ENCODE data around the gene GRP.

GRP gene

DNA sequence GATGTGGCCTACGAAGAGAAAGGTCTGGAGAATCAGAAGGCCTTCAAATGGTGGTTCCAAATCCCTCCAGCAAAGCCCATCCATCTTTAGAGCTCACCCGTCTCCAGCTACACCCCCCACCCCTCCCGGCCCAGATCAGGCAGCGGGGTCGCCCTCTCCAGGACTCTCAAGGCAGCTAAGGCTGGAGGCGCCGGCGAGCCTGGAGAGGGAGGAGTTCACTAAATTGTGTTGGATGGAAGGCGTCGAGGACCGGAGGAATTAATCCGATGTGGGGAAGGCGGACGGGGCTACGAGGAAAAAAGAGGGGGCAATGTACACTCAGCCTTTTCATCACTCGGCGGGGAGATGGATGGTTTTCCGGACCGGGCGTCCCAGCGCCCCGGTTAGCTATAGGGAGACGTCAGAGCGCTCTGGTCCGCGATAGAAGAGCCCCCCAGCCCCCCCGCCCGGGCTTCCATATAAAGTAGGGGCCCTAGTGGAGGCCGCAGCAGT, at the start of gene GRP:
Gene GRP, plus strand, starts transcription at position 487 of the 492 bp plus-strand sequence. CDS start 108 bp downstream, outside the sequence.
- no peak for DNase-seq

DNA sequence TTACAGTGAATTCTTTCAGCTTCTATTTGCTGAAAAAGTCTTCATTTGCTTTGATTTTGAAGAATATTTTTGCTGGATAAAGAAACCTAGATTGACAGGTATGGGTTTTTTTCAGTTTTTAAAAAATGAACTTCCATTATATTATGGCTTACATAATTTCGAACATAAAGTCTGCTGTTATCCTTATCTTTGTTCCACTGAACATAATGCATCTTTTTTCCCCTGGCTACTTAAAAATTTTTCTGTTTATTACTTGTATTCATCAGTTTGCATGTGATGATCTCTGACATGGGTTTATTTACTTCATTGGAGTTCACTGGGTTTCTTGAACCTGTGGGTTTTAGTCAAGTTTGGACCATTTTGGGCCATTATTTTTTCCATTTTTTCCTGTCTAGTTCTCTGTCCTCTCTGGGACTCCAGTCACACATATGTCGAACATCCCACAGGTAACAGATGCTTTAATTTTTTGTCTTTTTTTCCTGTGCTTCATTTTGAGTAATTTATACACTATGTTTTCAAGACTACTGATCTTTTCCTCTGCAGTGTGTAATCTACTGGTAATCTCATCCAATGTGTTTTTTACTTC, 47.2 kb upstream of the GRP start:
- no peak for DNase-seq

DNA sequence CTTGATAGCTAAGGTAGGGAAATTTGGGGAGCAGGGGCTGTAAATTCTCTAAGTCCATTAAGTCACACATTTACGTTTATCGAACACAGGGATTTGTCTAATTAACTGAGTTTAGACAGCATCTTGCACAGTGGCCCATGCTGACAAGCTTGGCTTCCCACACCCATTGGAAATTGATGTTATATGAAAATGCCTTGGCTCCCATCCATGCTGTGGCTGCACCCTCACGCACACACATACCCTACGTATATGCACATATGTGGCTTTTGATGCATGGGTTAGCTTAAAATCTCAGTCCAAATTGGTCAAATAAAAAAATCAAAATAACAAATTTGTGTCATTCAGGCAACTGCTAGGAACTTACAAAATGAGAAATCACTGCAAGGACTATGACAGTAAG, 42.5 kb upstream of the GRP start:
- DNase-seq = no peak

DNA sequence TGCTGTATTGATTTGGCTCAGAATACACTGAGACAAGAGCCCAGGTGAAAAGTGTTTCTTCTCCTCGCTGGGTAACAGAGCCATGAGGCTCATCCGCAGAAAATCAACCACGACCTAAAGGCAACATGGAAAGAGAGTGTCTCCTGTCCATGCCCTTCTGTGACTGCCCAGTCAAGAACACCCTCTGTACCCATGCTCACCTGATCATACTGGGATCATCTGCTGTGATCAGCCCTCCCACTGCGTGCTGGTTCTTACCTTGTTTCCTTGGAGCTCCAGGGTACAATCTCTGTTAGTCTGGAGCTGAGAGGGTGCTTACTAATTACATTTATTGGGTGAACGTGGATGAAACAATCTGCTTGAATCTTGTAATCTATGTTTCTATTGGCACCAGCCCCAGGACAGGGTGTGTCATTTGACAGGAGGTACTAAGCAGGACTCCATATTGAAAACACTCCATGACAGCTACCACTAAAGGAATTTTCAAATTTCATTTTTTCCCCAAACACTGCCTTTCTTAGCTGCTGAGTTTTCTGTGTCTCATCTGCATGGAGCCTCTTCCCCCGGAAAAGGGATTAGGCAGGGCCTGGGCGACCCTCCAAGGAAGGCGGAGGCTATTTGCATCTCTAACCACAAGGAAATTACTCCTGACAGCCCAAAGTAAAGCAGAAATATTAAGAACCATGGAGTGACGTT, 39.7 kb upstream of the GRP start:
- DNase-seq = no peak

DNA sequence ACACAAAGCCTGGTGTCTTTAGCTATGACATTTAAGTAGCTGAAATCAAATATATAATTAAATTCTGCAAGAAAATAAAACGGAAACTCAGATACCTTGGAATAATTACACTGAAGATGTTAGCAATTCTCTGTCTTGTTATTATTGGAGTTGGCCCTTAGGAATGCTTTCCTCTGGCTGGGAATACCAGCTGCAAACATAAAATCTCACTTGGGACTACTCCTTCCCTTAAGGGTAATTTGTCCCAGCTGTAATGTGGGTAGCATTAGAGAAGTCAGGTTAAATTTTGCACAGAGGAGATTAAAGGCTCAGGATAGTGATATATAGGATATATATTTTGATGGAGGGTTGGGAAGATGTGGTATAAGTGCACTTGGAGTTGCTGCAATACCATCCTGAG, 37.3 kb upstream of the GRP start:
- DNase-seq = no peak

DNA sequence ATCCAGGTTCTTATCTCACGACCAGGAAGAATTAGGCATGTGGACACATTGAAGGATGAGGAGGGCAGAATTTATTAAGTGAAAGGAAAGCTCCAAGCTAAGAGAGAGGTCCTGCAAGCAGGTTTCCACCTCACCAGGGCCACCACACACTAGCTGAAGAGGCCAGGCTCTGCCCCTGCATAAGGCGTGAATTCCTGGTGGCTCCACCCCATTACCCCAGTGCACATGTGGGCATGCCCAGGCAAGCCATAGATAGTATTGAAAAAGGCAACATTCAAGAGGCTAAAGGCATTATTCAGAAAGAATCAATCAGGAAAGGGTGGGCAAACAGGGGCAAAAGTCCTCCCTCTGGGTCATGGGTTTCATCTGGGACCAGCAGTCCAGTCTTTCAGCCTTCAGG, 30.9 kb upstream of the GRP start:
- DNase-seq = no peak

DNA sequence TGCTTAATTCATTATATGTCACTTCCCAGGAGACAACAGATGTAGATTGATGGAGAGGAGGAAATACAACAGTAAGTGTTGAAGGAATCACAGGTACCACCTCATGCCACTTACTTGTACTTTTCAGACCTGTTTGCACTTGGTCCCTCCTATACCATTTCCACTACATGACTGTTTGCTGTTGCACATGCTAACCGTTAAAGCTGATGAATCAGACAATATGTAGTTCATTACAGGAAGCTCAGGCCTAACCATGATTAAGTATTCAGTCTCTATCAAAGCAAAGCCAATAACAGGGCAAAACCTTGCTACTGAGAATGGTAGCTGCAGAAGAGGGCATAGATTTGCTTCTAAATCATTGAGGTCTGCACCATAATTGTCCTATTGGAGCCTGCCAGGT, 30.2 kb upstream of the GRP start:
- DNase-seq = no peak

DNA sequence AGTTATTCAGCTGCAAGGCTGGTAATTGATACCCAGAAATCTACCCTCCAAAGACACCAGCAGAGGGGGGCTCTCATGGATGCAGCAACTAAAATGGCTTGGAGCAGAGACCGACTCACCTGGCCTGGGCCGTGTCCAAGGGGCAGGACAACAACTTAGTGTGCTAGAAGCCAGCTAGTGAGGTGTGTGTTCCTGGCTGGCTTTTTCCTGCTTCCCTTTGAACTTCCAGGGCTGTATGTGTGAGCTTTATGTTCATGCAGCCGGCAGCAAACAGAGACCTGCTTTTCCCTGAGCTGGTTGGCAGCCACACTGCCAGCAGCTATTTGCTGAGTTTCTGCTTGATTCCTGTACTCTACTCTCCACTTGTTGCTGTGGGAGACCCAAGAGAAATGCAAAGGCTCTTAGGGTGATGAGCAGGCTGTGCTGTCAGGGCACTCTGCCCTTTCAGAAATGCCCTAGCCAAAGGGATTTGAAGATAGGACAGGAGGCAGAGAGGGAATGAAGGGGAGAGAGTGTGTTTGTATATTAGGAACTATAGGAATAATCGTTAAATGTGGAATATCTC, 23.7 kb upstream of the GRP start:
- DNase-seq = no peak

DNA sequence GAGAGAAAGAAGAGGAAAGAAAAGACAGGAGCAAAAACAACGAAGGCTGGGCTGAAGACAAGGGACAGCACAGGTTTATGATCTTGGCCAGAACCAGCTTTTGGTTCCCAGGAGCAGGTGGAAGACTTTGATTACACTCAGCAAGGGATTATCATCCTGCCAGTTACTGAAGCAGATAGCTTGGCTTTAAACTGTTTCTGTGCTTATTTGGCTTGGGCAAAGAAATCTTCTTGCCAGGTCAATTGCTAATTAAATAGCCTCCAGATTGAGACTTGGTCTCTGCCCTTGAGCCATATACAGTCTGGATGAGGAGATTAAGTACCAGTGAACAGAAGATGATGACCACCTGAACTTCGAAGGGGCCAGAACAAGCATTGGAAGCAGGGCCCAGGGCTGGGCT, 22.3 kb upstream of the GRP start:
- no peak for DNase-seq

DNA sequence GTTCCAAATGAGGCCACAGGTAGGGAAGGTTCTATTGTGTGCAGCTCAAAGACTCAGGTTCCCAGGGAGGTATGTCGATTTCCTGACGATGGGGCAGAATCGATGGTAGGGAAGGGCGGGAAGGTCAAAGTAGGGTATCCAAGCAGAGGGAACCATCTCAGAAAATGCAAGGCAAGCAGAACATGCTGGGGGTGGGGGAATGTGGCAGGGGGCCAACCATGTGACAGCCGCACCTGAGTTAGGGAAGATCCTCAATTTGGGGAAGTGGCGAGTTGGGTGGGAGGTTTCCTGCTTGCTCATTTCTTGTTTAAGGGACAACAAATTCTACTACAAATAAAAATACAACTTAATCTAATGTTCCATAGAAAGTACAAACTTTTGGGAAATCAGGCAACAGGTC, 21.7 kb upstream of the GRP start:
- DNase-seq = no peak

DNA sequence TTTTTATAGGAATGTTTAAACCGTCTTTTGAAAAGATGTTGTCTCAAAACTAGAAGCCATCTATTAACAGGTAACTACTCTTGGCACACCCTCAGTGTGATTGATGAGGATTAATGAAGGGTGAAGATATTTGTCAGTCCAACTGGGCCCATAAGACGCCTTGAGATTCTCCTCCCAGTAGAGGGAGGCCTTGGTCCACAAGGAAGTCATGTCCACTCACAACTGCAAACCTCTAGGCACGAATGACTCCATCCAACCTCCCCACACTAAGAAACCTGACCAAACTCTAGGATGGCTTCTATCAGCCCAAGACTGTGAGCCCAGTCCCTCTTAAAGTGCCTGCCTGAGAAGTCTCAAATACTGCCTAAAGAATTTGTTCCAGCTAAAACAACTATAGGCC, 19.2 kb upstream of the GRP start:
- DNase-seq = no peak

DNA sequence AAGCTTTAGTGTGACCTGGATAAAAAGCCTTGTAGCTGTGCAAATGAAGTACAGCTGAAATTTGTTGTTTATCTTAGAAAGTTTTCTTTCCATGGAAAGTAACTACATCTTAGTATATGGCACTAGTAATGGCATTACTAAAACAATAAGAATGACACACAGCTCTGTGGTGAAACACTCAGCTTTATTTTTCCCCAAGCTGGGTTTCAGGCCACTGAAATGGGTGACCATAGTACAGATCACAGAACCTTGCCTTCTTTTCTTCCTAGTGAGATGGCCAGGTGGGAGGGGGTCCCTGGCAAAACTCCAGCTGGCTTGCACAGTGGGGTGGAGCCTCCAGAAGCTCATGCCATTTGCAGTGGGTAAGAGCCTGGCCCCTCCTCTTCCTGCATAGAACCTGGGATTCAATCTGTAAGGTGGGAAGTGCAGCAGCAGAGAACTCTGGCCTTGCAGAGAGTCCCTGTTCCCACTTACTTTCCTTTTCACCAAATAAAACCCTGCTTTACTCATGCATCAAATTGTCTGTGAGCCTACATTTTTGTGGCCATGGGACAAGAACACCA, 17.6 kb upstream of the GRP start:
- DNase-seq = no peak

DNA sequence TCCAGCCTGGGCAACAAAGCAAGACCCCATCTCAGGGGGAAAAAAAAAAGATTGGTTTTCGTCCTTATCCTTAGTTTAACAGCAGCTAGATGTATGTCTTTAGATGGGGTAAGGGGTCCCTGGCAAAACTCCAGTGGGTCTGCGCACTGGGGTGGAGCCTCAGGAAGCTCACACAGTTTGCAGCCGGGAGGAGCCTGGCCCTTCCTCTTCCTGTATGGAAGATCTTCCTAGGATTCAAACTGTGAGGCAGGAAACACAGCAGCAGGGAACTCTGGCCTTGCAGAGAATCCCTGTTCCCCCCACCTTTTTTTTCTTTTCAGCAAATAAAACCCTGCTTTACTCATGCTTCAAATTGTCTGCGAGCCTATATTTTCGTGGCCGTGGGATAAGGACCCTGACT, 12.5 kb upstream of the GRP start:
- no peak for DNase-seq

DNA sequence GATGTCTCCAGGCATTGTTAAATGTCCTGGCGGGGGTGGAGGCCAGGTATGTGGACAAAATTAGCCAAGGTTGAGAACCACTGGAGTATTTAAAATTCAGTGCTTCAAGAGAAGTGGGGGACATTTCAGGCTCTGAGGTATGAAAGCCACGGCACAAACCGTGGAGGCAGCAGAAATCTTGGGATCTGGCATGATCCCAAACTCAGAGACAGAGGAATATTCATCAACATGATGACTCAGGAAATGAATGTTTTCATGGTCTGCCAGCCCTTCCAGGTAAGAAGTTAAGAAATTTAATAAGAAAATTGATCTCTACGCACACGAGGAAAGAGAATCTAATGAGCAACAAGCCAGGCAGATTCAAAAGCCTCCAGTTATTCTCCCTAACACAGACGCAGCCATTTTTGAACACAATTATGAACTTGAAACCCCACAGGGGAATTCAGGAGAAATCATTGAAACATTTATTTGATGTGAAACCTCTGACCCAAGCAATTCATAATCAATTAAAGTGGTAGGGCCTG, 11.3 kb upstream of the GRP start:
- no peak for DNase-seq

DNA sequence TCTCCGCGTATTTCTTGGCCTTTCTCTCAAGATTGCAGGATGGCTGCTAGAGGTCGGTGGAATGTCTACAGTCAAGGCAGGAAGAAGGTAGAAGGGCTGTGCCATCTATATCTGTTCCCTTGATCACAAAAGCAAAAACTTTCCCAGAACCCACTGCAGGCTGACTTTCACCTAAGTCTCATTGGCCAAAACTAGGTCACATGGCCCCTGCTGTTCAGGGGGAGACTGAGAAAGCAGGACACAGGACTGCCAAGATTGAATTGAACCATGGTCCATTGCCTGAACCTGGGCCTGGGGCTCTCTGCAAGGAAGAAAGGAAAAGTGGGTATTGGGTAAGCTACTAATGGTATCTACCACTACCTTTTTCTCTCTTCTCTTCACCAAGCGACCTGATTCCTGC, 9.7 kb upstream of the GRP start:
- DNase-seq = no peak

DNA sequence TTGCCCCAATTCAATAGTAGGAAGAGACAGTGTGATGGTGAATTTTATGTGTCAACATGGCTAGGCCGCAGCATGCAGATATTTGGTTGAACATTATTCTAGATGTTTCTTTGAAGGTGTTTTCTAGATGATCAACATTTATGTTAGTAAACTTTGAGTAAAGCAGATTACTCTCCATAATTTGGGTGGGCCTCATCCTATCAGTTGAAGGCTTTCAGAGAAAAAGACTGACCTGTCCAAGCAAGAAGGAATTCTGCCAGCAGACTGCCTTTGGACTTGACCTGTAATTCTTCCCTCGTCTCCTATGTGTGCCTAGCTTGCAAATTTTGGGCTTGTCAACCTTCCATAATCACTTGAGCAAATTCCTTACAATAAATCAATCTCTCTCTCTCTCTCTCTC, 8.3 kb upstream of the GRP start:
- DNase-seq = no peak

DNA sequence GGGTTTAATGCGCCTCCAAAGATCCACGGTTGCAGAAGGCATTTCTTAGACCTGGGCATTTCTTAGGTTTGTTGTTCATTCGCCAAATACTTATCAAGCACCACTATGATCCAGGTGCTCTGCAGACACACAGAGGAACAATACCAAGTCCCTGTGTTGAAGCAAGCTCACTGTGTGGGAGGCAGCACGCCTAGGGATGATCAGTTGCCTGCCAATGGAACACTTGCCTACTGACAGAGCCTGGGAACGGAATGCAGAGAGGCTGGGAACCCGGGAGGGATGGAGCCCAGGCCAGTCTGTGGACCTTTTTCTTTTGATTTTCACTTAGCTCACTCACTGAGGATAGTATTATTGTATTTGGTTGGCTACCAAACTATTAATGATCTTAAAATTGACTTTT, 1.9 kb upstream of the GRP start:
- no peak for DNase-seq

DNA sequence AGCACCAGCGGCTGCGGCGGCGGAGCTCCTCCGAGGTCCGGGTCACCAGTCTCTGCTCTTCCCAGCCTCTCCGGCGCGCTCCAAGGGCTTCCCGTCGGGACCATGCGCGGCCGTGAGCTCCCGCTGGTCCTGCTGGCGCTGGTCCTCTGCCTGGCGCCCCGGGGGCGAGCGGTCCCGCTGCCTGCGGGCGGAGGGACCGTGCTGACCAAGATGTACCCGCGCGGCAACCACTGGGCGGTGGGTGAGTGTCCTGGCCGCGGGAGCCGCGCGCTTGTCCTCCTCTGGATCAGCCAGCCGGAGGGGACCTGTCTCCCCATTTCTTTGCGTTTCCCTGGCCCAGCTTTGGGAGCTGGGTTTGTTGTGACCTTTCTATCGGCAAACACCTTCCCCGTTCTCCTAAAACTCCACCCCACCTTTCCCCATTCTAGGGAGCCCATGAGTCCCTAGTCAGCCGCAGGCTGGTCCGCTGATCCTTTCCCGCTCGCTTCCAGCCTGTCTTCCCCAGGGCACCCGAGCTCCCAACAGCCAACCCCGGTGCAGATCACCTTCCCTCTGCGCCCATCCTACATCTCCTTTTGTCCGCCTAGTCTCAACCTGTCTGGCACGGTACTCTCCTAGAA, 316 bp downstream of the GRP start:
- no peak for DNase-seq

DNA sequence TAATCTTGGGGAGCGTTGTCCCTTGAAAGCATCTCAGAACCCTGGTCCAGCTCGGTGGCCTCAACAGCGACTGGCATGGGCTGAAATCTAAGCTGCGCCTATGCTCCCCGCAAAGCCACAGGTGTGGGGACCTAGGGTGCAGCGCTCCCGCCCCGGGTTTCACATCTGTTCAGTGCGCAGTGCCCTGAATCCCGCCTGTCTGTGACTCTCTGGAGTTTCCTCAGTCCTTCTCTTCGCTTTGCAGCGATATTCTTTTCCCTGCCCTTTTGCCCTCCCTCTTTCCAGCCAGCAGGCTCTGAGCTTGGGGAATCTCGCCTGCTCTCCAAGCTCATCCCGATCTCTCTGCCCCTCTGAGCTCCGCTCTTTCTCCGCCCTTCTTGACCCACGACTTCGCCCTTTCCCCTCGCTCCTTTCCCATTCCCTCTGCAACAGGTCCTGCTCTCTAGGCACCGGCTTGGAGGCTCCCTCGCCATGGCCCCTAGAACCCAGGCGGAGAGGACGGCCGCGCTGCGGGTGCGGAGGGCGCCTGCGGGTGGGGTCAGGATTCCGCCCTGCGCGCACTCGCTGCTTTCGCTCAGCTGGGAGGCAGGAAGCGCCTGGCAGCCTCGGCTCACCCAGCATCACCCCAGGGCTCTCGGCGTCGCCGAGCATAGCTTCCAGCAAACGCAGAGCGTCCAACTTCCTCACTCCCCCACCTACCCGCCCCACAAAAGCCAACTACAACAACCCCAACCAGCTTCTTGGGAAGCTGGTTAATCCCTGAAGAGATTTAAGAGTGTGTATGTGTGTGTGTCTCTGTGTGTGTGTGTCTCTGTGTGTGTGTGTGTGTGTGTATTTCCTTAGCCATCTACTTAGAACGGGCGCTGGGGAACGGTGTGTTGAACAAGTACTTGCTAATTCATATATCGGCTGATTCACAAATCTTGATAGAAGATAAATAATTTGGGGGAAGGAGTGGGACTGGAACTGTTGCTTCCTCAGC, 1.1 kb downstream of the GRP start:
- DNase-seq = no peak

DNA sequence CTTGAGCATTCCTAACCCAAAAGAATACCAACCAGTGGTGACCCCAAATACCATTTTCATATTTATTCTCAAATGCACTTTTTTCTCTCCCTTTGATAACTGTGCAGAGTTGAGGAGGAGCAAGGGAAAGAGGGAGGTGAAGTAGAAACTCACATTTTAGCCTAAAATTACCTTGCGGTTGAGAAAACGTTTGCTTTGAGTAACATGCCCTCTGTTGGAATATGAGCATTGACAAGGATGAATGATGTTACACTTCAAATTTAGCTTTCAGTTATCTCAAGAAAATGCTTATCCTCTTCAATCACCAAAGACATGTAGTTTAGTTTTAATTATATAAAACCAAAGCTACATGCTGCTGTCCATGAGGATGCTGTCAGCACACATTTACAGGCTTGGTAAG, 2.4 kb downstream of the GRP start:
- no peak for DNase-seq

DNA sequence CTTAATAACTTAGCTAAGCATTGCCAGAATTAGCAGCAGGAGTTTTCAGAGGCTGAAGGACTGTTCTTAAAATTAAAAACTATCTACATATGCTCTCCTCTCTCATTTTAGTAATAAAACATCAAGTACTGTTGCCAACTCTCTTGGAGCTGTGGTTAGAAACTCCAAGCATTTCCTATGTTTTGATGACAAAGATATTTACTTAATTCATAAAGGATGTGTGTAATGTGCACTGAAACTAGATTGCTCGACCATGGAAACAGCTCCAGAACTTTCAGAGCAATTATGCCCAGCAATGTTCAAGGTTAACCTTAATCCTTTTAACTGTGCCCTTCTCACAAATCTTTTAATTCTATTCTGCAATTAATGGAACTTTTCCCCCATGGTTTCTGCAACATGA, 8.4 kb downstream of the GRP start:
- DNase-seq = no peak

DNA sequence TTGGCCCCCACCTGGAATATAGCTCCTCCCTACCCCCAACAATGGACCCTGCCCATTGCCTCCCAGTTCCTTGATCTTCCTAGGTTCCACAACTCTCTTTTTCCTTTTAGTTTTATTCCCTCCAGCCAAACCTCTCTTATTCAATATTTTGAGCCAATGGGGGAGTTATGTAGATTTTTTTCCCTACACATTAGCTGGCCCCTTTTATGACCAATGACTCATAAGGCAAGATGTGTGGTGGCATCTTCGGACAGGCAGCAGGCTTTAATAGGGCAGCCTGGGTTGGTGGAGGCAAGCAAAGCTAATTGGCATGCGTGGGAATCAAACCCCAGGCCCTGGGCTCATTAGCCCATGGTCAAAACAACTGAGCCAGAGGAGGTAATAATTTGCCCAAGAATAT, 9.2 kb downstream of the GRP start:
- no peak for DNase-seq

Data from CD4-positive, alpha-beta T cell treated with Interleukin-10 for 1 hour (primary cell).